Measurements from ENCODE around the gene RPL29.
A peak's percentile ranks its signal among the peaks of the same experiment; 100 is the strongest.

The RPL29 gene

GRCh38 chr3:51961602-51962569 is 33.8 kb downstream of the RPL29 start:
- DNase-seq, result no peak

DNA sequence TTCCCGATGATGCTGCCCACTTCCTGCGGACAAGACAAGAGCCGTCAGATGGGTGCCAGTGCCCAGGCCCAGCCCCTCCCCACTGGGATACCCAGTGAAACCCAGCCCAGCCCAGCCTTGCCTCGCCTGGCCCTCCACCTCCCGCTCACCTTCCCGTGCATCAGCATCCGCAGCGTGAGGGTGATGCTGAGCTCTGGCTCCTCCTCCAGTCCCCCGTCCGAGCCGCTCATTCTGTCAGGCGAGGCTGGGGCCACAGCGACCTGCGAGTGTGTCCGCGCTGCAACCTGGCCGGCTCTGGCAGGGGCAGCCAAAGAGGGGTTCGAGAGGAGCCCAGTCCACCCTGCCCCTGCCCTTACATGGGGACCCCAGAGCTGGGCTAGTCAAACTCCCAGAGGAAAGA is 34.7 kb downstream of the RPL29 start:
- DNase-seq, result no peak

DNA sequence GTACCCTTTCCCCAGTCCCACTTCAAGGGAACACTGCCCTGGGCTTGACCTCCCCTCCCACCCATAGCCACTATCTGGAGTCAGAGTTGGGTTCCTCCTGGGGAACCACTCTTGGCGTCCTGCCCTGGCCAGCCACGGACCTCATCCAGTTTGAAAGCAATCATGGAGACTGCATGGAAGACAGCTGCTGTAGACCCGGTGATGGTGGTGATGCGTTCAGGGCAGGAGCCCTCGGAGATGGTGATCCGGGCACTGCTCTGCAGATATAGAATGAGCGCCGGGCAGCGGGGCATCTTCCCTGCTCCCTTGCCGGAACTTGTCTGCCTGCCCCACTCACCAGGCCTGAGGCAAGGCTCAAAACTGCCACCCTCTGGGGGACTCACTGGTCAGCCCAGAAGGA is 35.3 kb downstream of the RPL29 start:
- DNase-seq, result no peak

GRCh38 chr3:51959651-51960050 is 36.0 kb downstream of the RPL29 start:
- DNase-seq, result no peak

GRCh38 chr3:51958603-51959521 is 36.8 kb downstream of the RPL29 start:
- no peak for DNase-seq

- DNase-seq, result no peak
Observed at GRCh38 chr3:51957520-51958205, 38.0 kb downstream of the RPL29 start.

DNA sequence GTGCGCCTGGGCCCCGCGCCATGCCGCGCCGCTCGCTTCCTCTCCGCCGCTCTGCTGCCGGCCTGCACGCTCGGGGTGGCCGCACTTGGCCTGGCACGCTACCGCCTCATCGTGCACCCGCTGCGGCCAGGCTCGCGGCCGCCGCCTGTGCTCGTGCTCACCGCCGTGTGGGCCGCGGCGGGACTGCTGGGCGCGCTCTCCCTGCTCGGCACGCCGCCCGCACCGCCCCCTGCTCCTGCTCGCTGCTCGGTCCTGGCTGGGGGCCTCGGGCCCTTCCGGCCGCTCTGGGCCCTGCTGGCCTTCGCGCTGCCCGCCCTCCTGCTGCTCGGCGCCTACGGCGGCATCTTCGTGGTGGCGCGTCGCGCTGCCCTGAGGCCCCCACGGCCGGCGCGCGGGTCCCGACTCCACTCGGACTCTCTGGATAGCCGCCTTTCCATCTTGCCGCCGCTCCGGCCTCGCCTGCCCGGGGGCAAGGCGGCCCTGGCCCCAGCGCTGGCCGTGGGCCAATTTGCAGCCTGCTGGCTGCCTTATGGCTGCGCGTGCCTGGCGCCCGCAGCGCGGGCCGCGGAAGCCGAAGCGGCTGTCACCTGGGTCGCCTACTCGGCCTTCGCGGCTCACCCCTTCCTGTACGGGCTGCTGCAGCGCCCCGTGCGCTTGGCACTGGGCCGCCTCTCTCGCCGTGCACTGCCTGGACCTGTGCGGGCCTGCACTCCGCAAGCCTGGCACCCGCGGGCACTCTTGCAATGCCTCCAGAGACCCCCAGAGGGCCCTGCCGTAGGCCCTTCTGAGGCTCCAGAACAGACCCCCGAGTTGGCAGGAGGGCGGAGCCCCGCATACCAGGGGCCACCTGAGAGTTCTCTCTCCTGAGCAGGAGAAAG is 39.6 kb downstream of the RPL29 start:
- peak; percentile 39 for DNase-seq

DNA sequence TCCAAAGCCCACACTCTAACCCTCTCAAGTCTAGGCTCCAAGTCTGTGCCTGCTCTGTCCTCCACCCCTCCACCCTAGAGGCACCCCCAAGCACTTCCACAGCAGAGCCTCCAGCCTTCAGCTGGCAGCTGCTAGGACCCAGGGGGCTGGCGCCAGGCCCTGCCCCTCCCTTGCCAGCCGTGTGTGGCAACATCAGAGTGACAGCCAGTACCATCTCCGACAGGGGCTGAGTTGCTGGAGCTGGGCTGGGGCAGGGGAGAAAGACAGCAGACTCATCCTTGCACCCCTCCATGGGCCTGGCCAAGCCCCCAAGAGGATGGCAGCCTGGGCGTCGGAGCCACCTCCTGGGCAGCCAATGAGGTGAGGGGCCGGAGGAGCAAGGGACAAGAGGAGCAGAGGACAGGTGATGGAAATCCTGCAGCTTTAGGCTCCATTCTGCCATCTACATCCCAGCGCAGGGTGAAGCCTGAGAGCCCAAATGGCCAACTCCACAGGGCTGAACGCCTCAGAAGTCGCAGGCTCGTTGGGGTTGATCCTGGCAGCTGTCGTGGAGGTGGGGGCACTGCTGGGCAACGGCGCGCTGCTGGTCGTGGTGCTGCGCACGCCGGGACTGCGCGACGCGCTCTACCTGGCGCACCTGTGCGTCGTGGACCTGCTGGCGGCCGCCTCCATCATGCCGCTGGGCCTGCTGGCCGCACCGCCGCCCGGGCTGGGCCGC is 40.4 kb downstream of the RPL29 start, which contains the start of gene GPR62:
TSS of gene GPR62 (plus strand) at position 207 of the 718 bp plus-strand sequence. CDS start at position 479, 272 bp downstream.
- no peak for DNase-seq

DNA sequence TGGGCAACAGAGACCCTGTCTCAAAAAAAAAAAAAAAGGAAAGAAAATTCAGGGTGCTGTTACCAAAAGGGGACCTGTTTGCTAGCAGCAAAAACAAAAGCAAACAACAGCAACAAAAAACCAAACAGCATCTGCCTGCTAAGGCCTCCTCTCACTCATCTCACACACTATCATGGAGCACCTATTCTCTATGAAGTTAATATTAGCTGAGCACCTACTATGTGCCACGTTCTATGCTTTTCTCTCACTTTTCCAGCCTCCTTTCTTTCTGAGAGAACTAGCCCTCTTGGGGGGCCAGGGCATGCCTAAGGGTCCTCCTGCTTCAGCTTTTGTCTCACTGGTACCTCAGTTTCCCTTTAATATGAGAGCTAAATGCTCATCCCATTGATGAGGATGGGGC is 41.0 kb downstream of the RPL29 start:
- DNase-seq, result no peak

- DNase-seq, result no peak
Observed at GRCh38 chr3:51954105-51954504, 41.6 kb downstream of the RPL29 start.

GRCh38 chr3:51953445-51953844 is 42.2 kb downstream of the RPL29 start:
- no peak for DNase-seq

DNA sequence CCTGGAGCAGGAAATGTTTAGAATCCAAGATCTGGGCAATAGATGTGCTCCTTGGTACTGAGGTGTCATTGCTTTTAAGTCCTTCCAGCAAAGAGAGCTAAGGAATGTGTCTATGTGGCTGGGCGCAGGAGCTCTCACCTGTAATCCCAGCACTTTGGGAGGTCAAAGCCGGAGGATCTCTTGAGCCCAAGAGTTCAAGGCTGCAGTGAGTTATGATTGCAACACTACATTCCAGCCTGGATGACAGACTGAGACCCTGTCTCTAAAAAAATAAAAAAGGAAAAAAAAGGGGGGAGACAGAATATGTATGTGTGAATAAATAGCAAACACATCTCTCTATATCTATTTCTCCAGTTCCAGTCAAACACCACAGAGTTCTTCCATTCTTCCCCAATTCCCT is 44.8 kb downstream of the RPL29 start:
- DNase-seq, result no peak

DNA sequence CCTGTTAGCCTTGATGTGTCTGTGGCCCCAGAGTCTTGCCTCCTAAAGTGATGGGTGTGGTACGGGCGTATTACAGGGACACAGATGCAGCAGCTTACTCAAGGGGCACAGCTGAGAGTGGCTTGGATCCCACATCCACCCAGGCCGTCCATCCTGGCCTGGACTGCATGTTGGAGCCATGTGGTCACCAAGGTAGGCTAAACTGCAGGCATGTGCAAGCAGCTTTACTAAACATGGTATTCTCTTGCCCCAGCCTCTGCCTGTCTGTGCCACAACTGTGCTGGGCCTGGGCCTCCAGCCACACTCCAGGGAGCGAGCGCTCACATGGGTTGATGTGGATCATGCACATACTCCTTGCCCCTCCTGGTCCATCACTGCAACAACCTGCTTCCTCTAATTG is 46.6 kb downstream of the RPL29 start:
- DNase-seq, result no peak

DNA sequence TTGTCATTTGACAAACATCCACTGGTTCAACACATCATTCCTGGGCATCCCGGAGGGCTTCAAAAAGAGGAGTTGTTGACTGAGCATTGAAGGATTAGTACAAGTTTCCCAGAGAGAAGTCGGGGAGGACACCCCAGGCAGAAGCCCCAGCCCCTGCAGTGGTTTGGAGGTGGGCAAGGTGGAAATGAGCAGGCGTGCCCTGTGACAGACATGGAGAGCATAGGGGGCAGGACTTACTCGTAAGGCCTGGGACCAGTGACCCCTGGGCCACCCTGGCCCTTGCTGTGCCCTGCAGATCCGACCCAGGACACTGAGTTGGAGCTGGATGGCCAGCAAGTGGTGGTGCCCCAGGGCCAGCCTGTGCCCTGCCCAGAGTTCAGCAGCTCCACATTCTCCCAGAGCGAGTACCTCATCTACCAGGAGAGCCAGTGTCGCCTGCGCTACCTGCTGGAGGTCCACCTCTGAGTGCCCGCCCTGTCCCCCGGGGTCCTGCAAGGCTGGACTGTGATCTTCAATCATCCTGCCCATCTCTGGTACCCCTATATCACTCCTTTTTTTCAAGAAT is 47.6 kb downstream of the RPL29 start:
- DNase-seq, result no peak

GRCh38 chr3:51947215-51947900 is 48.3 kb downstream of the RPL29 start:
- DNase-seq, result no peak

- no peak for DNase-seq
Observed at GRCh38 chr3:51946796-51947195, 48.9 kb downstream of the RPL29 start.

DNA sequence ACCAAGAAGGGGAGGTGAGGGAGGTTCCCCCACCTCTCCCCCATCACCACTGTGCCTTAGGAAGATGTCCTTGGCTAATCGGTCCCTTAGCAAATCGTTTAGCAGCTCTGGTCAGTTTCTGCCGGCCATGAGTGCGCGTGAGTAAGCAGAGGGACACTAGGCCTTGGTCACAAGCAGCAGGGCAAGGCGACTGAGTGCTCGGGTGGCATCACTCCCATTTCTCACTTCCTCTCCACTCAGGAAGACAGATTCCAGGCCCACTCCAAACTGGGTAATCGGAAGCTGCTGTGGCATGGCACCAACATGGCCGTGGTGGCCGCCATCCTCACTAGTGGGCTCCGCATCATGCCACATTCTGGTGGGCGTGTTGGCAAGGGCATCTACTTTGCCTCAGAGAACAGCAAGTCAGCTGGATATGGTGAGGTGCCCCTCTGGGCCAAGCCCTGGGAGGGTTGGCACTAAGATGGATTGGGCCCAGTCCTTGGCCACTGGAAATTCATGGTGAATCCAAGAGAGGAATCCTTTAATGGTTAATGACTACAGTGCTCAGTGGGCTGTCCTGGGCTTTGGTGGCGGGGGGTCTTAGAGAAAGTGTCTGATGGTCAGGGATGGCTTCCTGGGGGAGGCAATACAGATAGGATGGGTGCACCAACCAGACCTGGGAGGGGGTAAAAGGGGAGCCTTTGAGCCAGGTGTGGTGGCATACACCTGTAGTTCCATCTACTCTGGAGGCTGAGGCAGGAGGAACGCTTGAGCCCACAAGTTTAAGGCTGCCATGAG is 49.6 kb downstream of the RPL29 start:
- DNase-seq, result no peak

DNA sequence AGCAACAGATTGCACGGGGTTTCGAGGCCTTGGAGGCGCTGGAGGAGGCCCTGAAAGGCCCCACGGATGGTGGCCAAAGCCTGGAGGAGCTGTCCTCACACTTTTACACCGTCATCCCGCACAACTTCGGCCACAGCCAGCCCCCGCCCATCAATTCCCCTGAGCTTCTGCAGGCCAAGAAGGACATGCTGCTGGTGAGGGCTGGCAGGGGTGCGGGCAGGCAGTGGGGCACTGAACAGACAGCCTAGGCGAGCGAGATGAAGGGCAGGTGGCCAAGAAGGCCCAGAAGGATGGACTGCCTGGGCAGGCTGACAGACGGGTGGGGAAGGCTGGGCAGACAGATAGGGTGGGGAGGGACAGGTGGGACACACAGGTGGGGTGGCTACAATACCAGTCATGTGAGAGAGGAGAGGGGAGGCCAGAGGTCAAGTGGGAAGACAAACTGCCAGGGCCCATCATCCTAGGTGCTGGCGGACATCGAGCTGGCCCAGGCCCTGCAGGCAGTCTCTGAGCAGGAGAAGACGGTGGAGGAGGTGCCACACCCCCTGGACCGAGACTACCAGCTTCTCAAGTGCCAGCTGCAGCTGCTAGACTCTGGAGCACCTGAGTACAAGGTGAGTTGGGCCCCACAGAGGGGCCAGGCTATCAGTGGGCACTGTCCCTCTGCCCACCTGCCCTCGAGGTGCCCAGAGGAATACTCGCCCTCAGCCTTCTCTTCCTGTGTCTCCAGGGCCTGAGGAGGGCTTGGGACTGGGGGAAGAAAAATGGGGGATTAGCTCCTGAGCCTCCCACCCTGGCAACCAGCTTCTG is 50.5 kb downstream of the RPL29 start:
- DNase-seq, result no peak
